ENCODE results near the gene LCLAT1.

The LCLAT1 gene

GRCh38 chr2:30404319-30405259 is 42.5 kb upstream of the LCLAT1 start:
- DNase-seq (ENCODE audit: low spot score) = no peak
- in situ Hi-C loops (cut with MboI; ENCODE audit: low pct_unique_long_range_greater_than_20kb, low sequenced_read_pairs, unreplicated experiment) = no loop called here
- TF ChIP-seq CTCF (IDR thresholded peaks at IDR 0.05; ENCODE audit: extremely low read depth, insufficient read depth, missing control alignments) = no peak

GRCh38 chr2:30405260-30405605 is 41.8 kb upstream of the LCLAT1 start:
- no peak for TF ChIP-seq CTCF (IDR thresholded peaks at IDR 0.05; ENCODE audit: extremely low read depth, insufficient read depth, missing control alignments)
- no peak for DNase-seq (ENCODE audit: low spot score)
- in situ Hi-C loops (cut with MboI; ENCODE audit: low pct_unique_long_range_greater_than_20kb, low sequenced_read_pairs, unreplicated experiment) = no loop called here

GRCh38 chr2:30406853-30407252 is 40.2 kb upstream of the LCLAT1 start:
- in situ Hi-C loops (cut with MboI; ENCODE audit: low pct_unique_long_range_greater_than_20kb, low sequenced_read_pairs, unreplicated experiment) = no loop called here
- no peak for TF ChIP-seq CTCF (IDR thresholded peaks at IDR 0.05; ENCODE audit: extremely low read depth, insufficient read depth, missing control alignments)
- DNase-seq (ENCODE audit: low spot score) = no peak

- DNase-seq (ENCODE audit: low spot score) = no peak
- TF ChIP-seq CTCF (IDR thresholded peaks at IDR 0.05; ENCODE audit: extremely low read depth, insufficient read depth, missing control alignments) = no peak
- in situ Hi-C loops (cut with MboI; ENCODE audit: low pct_unique_long_range_greater_than_20kb, low sequenced_read_pairs, unreplicated experiment) = no loop called here
Observed at GRCh38 chr2:30408961-30409387, 38.1 kb upstream of the LCLAT1 start.

GRCh38 chr2:30410217-30410616 is 36.8 kb upstream of the LCLAT1 start:
- in situ Hi-C loops (cut with MboI; ENCODE audit: low pct_unique_long_range_greater_than_20kb, low sequenced_read_pairs, unreplicated experiment) = no loop called here
- TF ChIP-seq CTCF (IDR thresholded peaks at IDR 0.05; ENCODE audit: extremely low read depth, insufficient read depth, missing control alignments) = no peak
- no peak for DNase-seq (ENCODE audit: low spot score)

- no peak for TF ChIP-seq CTCF (IDR thresholded peaks at IDR 0.05; ENCODE audit: extremely low read depth, insufficient read depth, missing control alignments)
- in situ Hi-C loops (cut with MboI; ENCODE audit: low pct_unique_long_range_greater_than_20kb, low sequenced_read_pairs, unreplicated experiment) = no loop called here
- no peak for DNase-seq (ENCODE audit: low spot score)
Observed at GRCh38 chr2:30412047-30412683, 34.9 kb upstream of the LCLAT1 start.

All from GM13977 (cell line).